ENCODE measurements around the gene SULT1A1. TPM values are rescaled to one million over a fixed set of nuclear protein-coding genes. Genes with fewer than 3 reads are reported as not detected.

SULT1A1 gene
- total and polyA plus RNA-seq, 2 of the 4 experiments (the other 2 are of a cell fraction): 1.2 to 1.6 TPM

DNA sequence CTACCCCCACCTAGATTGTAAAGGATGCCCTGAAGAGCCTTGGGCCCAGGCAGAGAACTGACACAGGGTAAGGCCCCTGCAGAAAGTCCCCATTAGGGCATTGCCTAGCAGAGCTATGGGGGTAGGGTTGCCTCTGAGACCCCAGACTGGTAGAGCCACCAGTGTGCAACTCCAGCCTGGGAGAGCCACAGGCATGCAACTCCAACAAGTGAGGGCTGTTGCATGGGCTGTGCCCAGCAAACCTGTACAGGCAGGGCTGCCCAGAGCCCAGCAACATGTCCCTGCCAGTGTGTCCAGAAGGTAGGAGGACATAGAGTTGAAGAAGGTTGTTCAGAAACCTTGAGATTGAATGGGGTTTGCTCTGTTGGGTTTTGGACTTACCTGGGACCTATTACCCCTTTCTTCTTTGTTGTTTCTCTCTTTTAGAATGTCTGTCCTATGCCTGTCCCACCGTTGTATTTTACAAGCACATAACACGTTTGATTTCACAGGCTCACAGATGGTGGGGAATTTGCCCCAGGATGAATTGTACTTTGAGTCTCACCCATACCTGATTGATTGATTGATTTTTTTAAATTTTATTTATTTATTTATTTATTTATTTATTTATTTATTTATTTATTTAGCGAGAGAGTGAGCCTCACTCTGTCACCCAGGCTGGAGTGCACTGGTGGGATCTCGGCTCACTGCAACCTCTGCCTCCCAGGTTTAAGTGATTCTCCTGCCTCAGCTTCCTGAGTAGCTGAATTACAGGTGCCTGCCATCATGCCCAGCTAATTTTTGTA is 39.7 kb downstream of the SULT1A1 start:
- POLR2A ChIA-PET (ENCODE audit: unreplicated experiment): no interaction called here
- Histone ChIP-seq H2AK9ac (replicated peaks; ENCODE audit: low read depth, low read length, poor library complexity) (no peak overlapping the region), H3K9me3 (ENCODE audit: control insufficient read depth, insufficient read depth, low read length) (peaks cover 3% of the 10 kb centered on the region), H3K4me1 (ENCODE audit: control insufficient read depth, insufficient read depth, low read length) (peaks cover 9% of the 10 kb centered on the region), H2AFZ (replicated peaks; ENCODE audit: low read length, poor library complexity) (no peak overlapping the region), H4K8ac (ENCODE audit: low read depth in 2 of 2, low read length in 2 of 2) (no peak overlapping the region), H2BK120ac (ENCODE audit: low read depth, low read length) (no peak overlapping the region), H3K9me1 (ENCODE audit: insufficient read depth, low read length) (peaks cover 1% of the 10 kb centered on the region; the same call in 1 of the 2 replicates), H3K9ac (ENCODE audit: low read depth, low read length) (no peak overlapping the region), H2BK15ac (ENCODE audit: low read depth, low read length) (no peak overlapping the region), H4K5ac (ENCODE audit: low read depth, low read length) (no peak overlapping the region), H3K23ac (ENCODE audit: low read depth, low read length) (no peak overlapping the region), H3K14ac (replicated peaks; ENCODE audit: low read depth, low read length) (no peak overlapping the region), H3K27me3 (ENCODE audit: control insufficient read depth, insufficient read depth, low read length) (no peaks in the 10 kb centered on the region), H4K20me1 (ENCODE audit: insufficient read depth, low read length) (no peaks in the 10 kb centered on the region), H2BK5ac (ENCODE audit: low read depth, low read length, poor library complexity, severe bottlenecking) (no peak overlapping the region), H2BK20ac (ENCODE audit: low read depth, low read length) (no peak overlapping the region), H3K27ac (ENCODE audit: insufficient read depth, low read length) (no peak overlapping the region), H2AK5ac (ENCODE audit: low read depth, low read length) (no peak overlapping the region), H3K4me3 (ENCODE audit: insufficient read depth, low read depth, low read length) (no peak overlapping the region), H3K4ac (ENCODE audit: low read depth, low read length) (no peak overlapping the region), H3K79me1 (ENCODE audit: low read depth in 1 of 2, low read length in 2 of 2) (peaks cover 10 to 18% of the 10 kb centered on the region in 2 experiments; a peak in 2 of 4 replicates), H3K18ac (ENCODE audit: low read depth, low read length) (no peak overlapping the region), H3K36me3 (ENCODE audit: control insufficient read depth, insufficient read depth, low read length) (peaks cover under 1% of the 10 kb centered on the region; the same call in 1 of the 2 replicates), H4K91ac (ENCODE audit: insufficient read depth, low read depth, low read length) (no peak overlapping the region), H3K4me2 (ENCODE audit: low read depth, low read length) (no peak overlapping the region), H3K56ac (ENCODE audit: extremely low read depth, insufficient read depth, low read length) (no peak overlapping the region)
- TF ChIP-seq, protein P1, sequence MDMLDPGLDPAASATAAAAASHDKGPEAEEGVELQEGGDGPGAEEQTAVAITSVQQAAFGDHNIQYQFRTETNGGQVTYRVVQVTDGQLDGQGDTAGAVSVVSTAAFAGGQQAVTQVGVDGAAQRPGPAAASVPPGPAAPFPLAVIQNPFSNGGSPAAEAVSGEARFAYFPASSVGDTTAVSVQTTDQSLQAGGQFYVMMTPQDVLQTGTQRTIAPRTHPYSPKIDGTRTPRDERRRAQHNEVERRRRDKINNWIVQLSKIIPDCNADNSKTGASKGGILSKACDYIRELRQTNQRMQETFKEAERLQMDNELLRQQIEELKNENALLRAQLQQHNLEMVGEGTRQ (IDR thresholded peaks at IDR 0.05; ENCODE audit: low read depth, low read length): no peak
- TF ChIP-seq, protein P2, sequence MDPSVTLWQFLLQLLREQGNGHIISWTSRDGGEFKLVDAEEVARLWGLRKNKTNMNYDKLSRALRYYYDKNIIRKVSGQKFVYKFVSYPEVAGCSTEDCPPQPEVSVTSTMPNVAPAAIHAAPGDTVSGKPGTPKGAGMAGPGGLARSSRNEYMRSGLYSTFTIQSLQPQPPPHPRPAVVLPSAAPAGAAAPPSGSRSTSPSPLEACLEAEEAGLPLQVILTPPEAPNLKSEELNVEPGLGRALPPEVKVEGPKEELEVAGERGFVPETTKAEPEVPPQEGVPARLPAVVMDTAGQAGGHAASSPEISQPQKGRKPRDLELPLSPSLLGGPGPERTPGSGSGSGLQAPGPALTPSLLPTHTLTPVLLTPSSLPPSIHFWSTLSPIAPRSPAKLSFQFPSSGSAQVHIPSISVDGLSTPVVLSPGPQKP (IDR thresholded peaks at IDR 0.05; ENCODE audit: borderline replicate concordance, low read depth, low read length): no peak
- TF ChIP-seq CEBPB (IDR thresholded peaks at IDR 0.05; ENCODE audit: low read depth, low read length): no peak
- no peak for TF ChIP-seq RFX5 (IDR thresholded peaks at IDR 0.05; ENCODE audit: low read depth, low read length)
- no peak for TF ChIP-seq MAZ (IDR thresholded peaks at IDR 0.05; ENCODE audit: borderline replicate concordance, low read depth, low read length)
- no peak for TF ChIP-seq CTCF (conservative IDR thresholded peaks at IDR 0.05; ENCODE audit: low read depth, low read length)
- no peak for TF ChIP-seq MAFK (IDR thresholded peaks at IDR 0.05; ENCODE audit: low read depth, low read length)
- TF ChIP-seq RAD21 (IDR thresholded peaks at IDR 0.05; ENCODE audit: low read length): no peak
- TF ChIP-seq CHD1 (IDR thresholded peaks at IDR 0.05; ENCODE audit: low read depth, low read length): no peak
- no peak for TF ChIP-seq BHLHE40 (IDR thresholded peaks at IDR 0.05; ENCODE audit: low read depth, low read length)
- TF ChIP-seq NFE2L2 (IDR thresholded peaks at IDR 0.05; ENCODE audit: low read depth, low read length): no peak
- no peak for TF ChIP-seq POLR2A (IDR thresholded peaks at IDR 0.05; ENCODE audit: low read depth, low read length)
- TF ChIP-seq SMC3 (IDR thresholded peaks at IDR 0.05; ENCODE audit: low read depth, low read length): no peak
- no peak for TF ChIP-seq FOS (IDR thresholded peaks at IDR 0.05; ENCODE audit: low read depth, low read length)
- no peak for TF ChIP-seq RCOR1 (IDR thresholded peaks at IDR 0.05; ENCODE audit: insufficient replicate concordance, low read length)
- no peak for TF ChIP-seq MXI1 (IDR thresholded peaks at IDR 0.05; ENCODE audit: borderline replicate concordance, low read depth, low read length)
- ATAC-seq (ENCODE audit: low read depth): no peak
- CTCF ChIA-PET: no interaction called here
- in situ Hi-C loops (cut with MboI; ENCODE audit: low sequenced_read_pairs): no loop called here
- dilution Hi-C loops (cut with HindIII; ENCODE audit: low sequenced_read_pairs, unreplicated experiment): no loop called here
- no CpG with 5 or more reads among the region's 4 CpGs for WGBS, 2 experiments (ENCODE audit: extremely low coverage in 2 of 2, insufficient read length in 1 of 2)
- BruUV-seq (replicated peaks): no TSS peak
- DNase-seq: no peak
- intact Hi-C loops (cut with micrococcal nuclease): no loop called here

Data from IMR-90 (cell line).